Gastrocnemius medialis (tissue), 4 donors: ENCODE data around the gene LYST. TPM values are rescaled to one million over a fixed set of nuclear protein-coding genes. Genes with fewer than 3 reads are reported as not detected.

Experiments used
- ATAC-seq, 2 donors: fragments of 150-250 bp; one replicate each; pipeline ENCODE4 v1.9.1; 2016
- DNase-seq, 2 donors: peaks; one replicate each; pipeline ENCODE4 v3.0.0-alpha.2; 2019
- H3K27ac ChIP-seq, 4 donors: fragments of 200-600 bp; sonication (generic); 1 replicate in 1 of 4; 2 replicates in 3 of 4; pipeline ENCODE4 v1.5.1; 2016 to 2018; ENCODE audit warnings: mild to moderate bottlenecking in 2 of 4, moderate library complexity in 1 of 4
- H3K27me3 ChIP-seq, 3 donors: fragments of 200-600 bp; sonication (generic) in 2 of 3; 1 replicate in 1 of 3; 2 replicates in 2 of 3; pipeline versions ENCODE4 v1.5.1 to v1.6.0; 2016 to 2019; ENCODE audit warnings: mild to moderate bottlenecking in 1 of 3, moderate library complexity in 1 of 3
- H3K36me3 ChIP-seq, 2 donors: fragments of 200-600 bp; sonication (generic) in 1 of 2; one replicate each; pipeline ENCODE4 v1.5.1; 2017 to 2018
- H3K4me1 ChIP-seq, 2 donors: fragments of 200-600 bp; sonication (generic) in 1 of 2; one replicate each; pipeline ENCODE4 v1.5.1; 2016 to 2017; ENCODE audit warnings: mild to moderate bottlenecking in 2 of 2
- H3K4me3 ChIP-seq, 4 donors: fragments of 200-600 bp; sonication (generic) in 3 of 4; 1 replicate in 1 of 4; 2 replicates in 3 of 4; pipeline ENCODE4 v1.5.1; 2016 to 2019; ENCODE audit warnings: mild to moderate bottlenecking in 2 of 4
- H3K9me3 ChIP-seq, 3 donors: fragments of 200-600 bp; sonication (generic) in 2 of 3; 1 replicate in 1 of 3; 2 replicates in 2 of 3; pipeline ENCODE4 v1.5.1; 2016 to 2019
- POLR2A ChIP-seq, 2 donors: fragments of 450-650 bp; IDR thresholded peaks; one replicate each; pipeline ENCODE4 v1.6.1; 2017; ENCODE audit warnings: antibody characterized with exemption in 2 of 2, mild to moderate bottlenecking in 2 of 2, moderate library complexity in 2 of 2
- in situ Hi-C, 4 donors: fragments of 200-750 bp; cut with MboI; loops; one replicate each; pipeline versions ENCODE4 v1.15.0 to v1.8.0; 2017; ENCODE audit warnings: low sequenced_read_pairs in 4 of 4
- intact Hi-C: fragments of 100-400 bp; cut with DNase I; formaldehyde crosslinking; loops from one replicate; pipeline ENCODE4 v1.15.1; 2023; ENCODE audit warnings: low total_unique reads
- total RNA-seq, 4 donors: library from RNA; depleted of rRNA; stranded (reverse); fragments of >200 nt; gene quantifications; one replicate each; pipeline versions ENCODE4 v1.1.0 to v1.2.3, GENCODE V29; 2016
- TF ChIP-seq, protein P1 (sequence below), 5 experiments: fragments of 450-650 bp in 3 of 5; fragments of 200-600 bp in 2 of 5; sonication (generic) in 2 of 5; IDR thresholded peaks in 4 of 5; conservative IDR thresholded peaks in 1 of 5; 1 replicate in 4 of 5; 2 replicates in 1 of 5; pipeline ENCODE4 v1.5.1; 2016 to 2019; ENCODE audit warnings: antibody characterized with exemption in 5 of 5, mild to moderate bottlenecking in 3 of 5, moderate library complexity in 3 of 5

Gene LYST
- total RNA-seq, 4 donors from 2014 or later = 6.6 to 21.9 (median 10.7) TPM

DNA sequence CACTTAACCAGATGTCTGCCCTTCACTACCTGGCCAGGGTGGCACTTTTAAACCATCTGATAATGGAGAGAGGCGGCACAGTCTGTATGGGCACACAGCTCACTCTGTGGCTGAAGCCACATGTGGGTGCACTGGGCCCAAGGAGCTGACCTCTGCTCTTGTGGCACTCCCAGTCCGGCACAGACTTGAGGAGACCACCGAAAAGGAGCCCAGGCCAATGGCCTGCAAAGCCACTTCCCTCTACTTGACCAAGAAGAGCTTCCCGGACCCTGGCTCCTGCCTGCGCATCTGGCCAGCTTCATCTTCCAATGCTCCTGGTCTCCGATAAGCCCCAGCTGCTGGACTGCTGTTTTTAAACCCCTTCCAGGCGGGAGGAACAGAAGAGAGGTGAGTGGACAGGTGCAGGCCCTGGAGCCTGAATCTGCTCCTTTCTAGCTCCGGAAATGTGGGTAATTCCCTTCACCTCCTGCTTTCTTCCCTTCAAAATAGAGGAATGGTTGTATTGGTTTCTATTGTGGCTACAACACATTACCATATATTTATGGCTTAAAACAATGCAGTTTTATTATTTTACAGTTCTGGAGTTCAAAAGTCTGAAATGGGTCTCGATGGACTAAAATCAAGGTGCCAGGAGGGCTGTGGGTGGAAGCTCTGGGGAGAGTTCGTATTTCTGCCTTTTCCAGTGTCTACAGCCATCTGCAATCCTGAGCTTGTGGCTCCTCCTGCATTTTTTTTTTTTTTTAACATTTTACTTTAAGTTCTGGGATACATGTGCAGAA, 228.8 kb downstream of the LYST start:
- H3K27me3 ChIP-seq = no peaks in the 10 kb centered on the region
- in situ Hi-C loops = no loop called here
- intact Hi-C loops = no loop called here
- H3K4me3 ChIP-seq = no peak overlapping the region
- H3K4me1 ChIP-seq = no peaks in the 10 kb centered on the region
- ATAC-seq = no peak
- DNase-seq = no peak
- no peaks in the 10 kb centered on the region for H3K9me3 ChIP-seq
- H3K27ac ChIP-seq = no peak overlapping the region
- TF ChIP-seq POLR2A (IDR thresholded peaks at IDR 0.05) = no peak
- TF ChIP-seq, protein P1, sequence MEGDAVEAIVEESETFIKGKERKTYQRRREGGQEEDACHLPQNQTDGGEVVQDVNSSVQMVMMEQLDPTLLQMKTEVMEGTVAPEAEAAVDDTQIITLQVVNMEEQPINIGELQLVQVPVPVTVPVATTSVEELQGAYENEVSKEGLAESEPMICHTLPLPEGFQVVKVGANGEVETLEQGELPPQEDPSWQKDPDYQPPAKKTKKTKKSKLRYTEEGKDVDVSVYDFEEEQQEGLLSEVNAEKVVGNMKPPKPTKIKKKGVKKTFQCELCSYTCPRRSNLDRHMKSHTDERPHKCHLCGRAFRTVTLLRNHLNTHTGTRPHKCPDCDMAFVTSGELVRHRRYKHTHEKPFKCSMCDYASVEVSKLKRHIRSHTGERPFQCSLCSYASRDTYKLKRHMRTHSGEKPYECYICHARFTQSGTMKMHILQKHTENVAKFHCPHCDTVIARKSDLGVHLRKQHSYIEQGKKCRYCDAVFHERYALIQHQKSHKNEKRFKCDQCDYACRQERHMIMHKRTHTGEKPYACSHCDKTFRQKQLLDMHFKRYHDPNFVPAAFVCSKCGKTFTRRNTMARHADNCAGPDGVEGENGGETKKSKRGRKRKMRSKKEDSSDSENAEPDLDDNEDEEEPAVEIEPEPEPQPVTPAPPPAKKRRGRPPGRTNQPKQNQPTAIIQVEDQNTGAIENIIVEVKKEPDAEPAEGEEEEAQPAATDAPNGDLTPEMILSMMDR (IDR thresholded peaks at IDR 0.05 in 4 of 5, conservative IDR thresholded peaks at IDR 0.05 in 1 of 5) = no peak
- H3K36me3 ChIP-seq = no peaks in the 10 kb centered on the region

DNA sequence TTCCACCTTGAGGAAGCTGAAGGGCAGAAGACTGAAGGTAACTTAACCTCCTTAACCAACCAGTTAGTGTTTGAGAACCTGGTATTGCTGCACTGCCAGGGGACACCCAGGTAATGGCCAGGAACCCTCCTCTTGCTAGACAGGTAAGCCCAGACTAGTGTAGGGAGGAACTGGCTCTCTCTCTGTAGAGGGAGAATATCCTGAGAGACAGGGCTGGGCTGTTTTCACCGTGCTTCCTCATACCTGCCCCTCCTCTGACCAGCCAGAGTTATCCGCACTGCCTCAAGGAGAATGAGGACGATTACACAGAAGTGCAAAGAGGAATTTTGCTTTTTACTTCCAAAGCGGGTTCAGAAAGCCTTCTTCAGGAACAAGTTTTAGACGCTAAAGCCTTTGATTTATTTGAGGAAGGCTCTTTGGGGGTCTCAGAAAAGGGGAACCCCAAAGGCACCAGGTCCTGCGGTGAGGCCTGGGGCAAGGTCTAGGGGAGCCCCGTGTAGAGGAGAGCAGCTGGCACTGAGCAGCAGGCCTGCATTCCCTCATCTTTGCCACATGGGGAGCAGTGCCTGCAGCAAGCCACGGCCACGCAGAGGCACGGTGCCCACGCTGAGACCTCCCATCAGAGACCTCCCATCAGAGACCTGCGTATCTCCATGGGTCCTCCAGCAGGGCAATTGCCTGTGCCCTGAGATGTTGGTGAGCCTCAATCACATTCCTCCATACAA, 230.6 kb downstream of the LYST start:
- H3K4me3 ChIP-seq = no peak overlapping the region
- H3K27me3 ChIP-seq = no peaks in the 10 kb centered on the region
- in situ Hi-C loops = no loop called here

DNA sequence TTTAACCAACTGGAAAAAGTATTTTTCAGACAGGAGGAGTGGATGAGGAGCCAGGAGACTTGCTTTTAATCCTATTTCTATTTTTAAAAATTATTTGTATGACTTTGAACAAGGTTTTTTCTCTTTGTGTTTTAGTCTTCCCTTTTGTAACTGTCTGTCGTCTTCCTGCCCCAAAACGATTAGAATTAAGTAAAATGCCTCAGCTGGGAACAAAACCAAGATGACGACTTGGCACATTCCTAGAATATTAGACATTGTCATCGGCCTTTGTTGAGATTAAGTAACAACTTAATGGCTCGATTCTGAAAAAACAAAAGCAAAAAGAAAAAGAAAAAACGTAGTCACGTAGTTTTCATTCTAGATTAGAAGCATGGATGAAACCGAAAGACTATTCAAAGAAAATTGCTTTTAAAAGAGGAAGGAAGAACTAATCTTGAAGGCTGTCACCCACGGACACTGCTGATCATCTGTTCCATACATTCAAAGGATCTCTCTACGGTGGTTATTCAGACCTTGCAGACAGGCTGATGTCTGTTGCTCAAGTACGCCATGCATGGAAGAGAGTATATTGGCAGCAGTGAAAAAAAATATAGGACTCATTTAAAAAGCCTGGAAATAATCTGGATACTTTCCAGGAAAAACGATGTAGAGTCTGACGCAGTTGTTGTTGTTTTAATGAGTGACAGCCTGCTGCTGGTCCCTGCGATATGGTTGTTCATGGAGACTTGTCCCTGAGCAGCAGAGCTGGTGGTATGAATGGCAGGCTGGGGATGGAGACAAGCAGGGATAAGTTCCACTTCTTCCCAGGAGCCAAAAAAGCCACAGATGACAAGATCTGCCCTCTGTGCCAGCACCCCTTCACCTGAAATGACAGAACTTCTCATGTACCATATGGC, 234.0 kb downstream of the LYST start:
- Histone ChIP-seq H3K9me3 (no peaks in the 10 kb centered on the region), H3K27ac (no peak overlapping the region)

More for the DNA sequence above, 230.6 kb downstream of the LYST start:
- Histone ChIP-seq H3K27ac (no peak overlapping the region), H3K4me1 (no peaks in the 10 kb centered on the region), H3K9me3 (no peaks in the 10 kb centered on the region), H3K36me3 (no peaks in the 10 kb centered on the region)
- intact Hi-C loops = no loop called here
- TF ChIP-seq POLR2A (IDR thresholded peaks at IDR 0.05) = no peak
- TF ChIP-seq, protein P1 (IDR thresholded peaks at IDR 0.05 in 4 of 5, conservative IDR thresholded peaks at IDR 0.05 in 1 of 5) = no peak
- ATAC-seq = no peak
- DNase-seq = no peak

DNA sequence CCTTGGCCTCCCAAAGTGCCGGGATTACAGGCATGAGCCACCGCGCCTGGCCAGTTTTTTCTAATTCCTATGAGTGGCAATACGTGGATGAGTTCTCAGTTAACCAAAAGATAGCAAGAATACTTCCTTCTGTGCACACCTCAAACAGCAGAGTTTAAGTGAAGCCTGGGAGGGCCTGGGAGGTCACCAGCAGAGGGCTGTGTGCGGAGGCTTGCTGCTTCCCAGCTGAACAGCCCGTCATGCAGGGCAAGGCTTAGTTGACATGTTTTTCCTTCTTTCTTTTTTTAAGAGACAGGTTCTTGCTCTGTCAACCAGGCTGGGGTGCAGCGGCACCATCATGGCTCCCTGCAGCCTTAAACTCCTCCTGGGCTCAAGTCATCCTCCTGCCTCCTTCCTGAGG, 234.9 kb downstream of the LYST start:
- in situ Hi-C loops = no loop called here

More for the DNA sequence above, 234.0 kb downstream of the LYST start:
- in situ Hi-C loops = no loop called here
- Histone ChIP-seq H3K4me1 (no peaks in the 10 kb centered on the region), H3K27me3 (no peaks in the 10 kb centered on the region), H3K36me3 (no peaks in the 10 kb centered on the region), H3K4me3 (no peak overlapping the region)
- intact Hi-C loops = no loop called here
- DNase-seq (no peak), ATAC-seq (no peak)
- no peak for TF ChIP-seq POLR2A (IDR thresholded peaks at IDR 0.05)
- TF ChIP-seq, protein P1 (IDR thresholded peaks at IDR 0.05 in 4 of 5, conservative IDR thresholded peaks at IDR 0.05 in 1 of 5) = no peak

More for the DNA sequence above, 234.9 kb downstream of the LYST start:
- Histone ChIP-seq H3K27ac (no peak overlapping the region), H3K9me3 (no peaks in the 10 kb centered on the region), H3K36me3 (no peaks in the 10 kb centered on the region), H3K4me1 (no peaks in the 10 kb centered on the region), H3K27me3 (no peaks in the 10 kb centered on the region), H3K4me3 (no peak overlapping the region)
- intact Hi-C loops = no loop called here
- DNase-seq = no peak
- TF ChIP-seq, protein P1 (IDR thresholded peaks at IDR 0.05 in 4 of 5, conservative IDR thresholded peaks at IDR 0.05 in 1 of 5) = no peak
- no peak for TF ChIP-seq POLR2A (IDR thresholded peaks at IDR 0.05)
- ATAC-seq = no peak
